GM19099 (cell line): ENCODE data around the gene ZNF425.

Experiments
- POLR2A ChIP-seq: IDR thresholded peaks from 3 replicates; pipeline ENCODE4 v1.6.1; 2011; ENCODE audit warnings: low read depth; ENCODE audit not compliant: insufficient read length; ENCODE audit errors: extremely low read depth

The ZNF425 gene

GRCh38 chr7:149145031-149145845 lies 19.1 kb upstream of the ZNF425 start:
- no peak for TF ChIP-seq POLR2A

- no peak for TF ChIP-seq POLR2A
Observed at GRCh38 chr7:149141893-149142292, 15.8 kb upstream of the ZNF425 start.

- no peak for TF ChIP-seq POLR2A
Observed at GRCh38 chr7:149140831-149141230, 14.7 kb upstream of the ZNF425 start.

- TF ChIP-seq POLR2A = no peak
Observed at GRCh38 chr7:149136118-149136517, 10.0 kb upstream of the ZNF425 start.

- TF ChIP-seq POLR2A = no peak
Observed at GRCh38 chr7:149133028-149133710, 7.0 kb upstream of the ZNF425 start.

GRCh38 chr7:149130572-149131198 lies 4.6 kb upstream of the ZNF425 start:
- no peak for TF ChIP-seq POLR2A

- no peak for TF ChIP-seq POLR2A
Observed at GRCh38 chr7:149126662-149127266, 640 bp upstream of the ZNF425 start.

- no peak for TF ChIP-seq POLR2A
Observed at GRCh38 chr7:149125189-149125862, 798 bp downstream of the ZNF425 start.

- TF ChIP-seq POLR2A = no peak
Observed at GRCh38 chr7:149109969-149110368, 16.2 kb downstream of the ZNF425 start.

GRCh38 chr7:149104749-149105148 lies 21.4 kb downstream of the ZNF425 start:
- TF ChIP-seq POLR2A = no peak

- TF ChIP-seq POLR2A = no peak
Observed at GRCh38 chr7:149104214-149104613, 21.9 kb downstream of the ZNF425 start.

- TF ChIP-seq POLR2A = no peak
Observed at GRCh38 chr7:149103424-149103823, 22.7 kb downstream of the ZNF425 start.

- TF ChIP-seq POLR2A = no peak
Observed at GRCh38 chr7:149102666-149103065, 23.5 kb downstream of the ZNF425 start.

- no peak for TF ChIP-seq POLR2A
Observed at GRCh38 chr7:149100821-149101220, 25.3 kb downstream of the ZNF425 start.

GRCh38 chr7:149099058-149099457 lies 27.1 kb downstream of the ZNF425 start:
- TF ChIP-seq POLR2A = no peak
